Fibroblast of mammary gland (primary cell): Measurements from ENCODE around the gene SWSAP1.

Experiments
- DNase-seq: peaks from one replicate; pipeline ENCODE4 v3.0.0-alpha.2; 2010; ENCODE audit warnings: low read depth
- H3K4me3 ChIP-seq: 2 replicates; pipeline ENCODE4 v1.5.1; 2011; ENCODE audit warnings: low read depth, mild to moderate bottlenecking, low read length, moderate library complexity; ENCODE audit not compliant: control insufficient read depth
- CTCF ChIP-seq: conservative IDR thresholded peaks from 2 replicates; pipeline ENCODE4 v1.5.1; 2011; ENCODE audit warnings: low read depth, low read length, inconsistent platforms; ENCODE audit not compliant: control insufficient read depth, insufficient read depth

Gene SWSAP1

GRCh38 chr19:11356074-11356397 is 18.4 kb upstream of the SWSAP1 start:
- DNase-seq: no peak
- TF ChIP-seq CTCF: no peak
- peak overlapping the region; percentile 66 for H3K4me3 ChIP-seq

- H3K4me3 ChIP-seq: no peak overlapping the region
- no peak for DNase-seq
- no peak for TF ChIP-seq CTCF
Measured at GRCh38 chr19:11356676-11357550, 17.6 kb upstream of the SWSAP1 start.

- no peak overlapping the region for H3K4me3 ChIP-seq
- no peak for DNase-seq
- no peak for TF ChIP-seq CTCF
Measured at GRCh38 chr19:11359421-11359820, 15.0 kb upstream of the SWSAP1 start.

- TF ChIP-seq CTCF: no peak
- no peak for DNase-seq
- no peak overlapping the region for H3K4me3 ChIP-seq
Measured at GRCh38 chr19:11361037-11361770, 13.3 kb upstream of the SWSAP1 start.

- H3K4me3 ChIP-seq: no peak overlapping the region
- no peak for DNase-seq
- no peak for TF ChIP-seq CTCF
Measured at GRCh38 chr19:11361771-11362731, 12.4 kb upstream of the SWSAP1 start.

- DNase-seq: no peak
- no peak for TF ChIP-seq CTCF
- H3K4me3 ChIP-seq: no peak overlapping the region
Measured at GRCh38 chr19:11363881-11364280, 10.6 kb upstream of the SWSAP1 start.
